GM19468 (cell line): ENCODE data around the gene NOP58.
"Not testable (repeated sequence)": the region's sequence is repeated elsewhere in the genome, so short reads cannot be mapped to it uniquely, and the experiment has no call there.

Experiments used
- ATAC-seq: cut with Tn5 transposase; IDR thresholded peaks from one replicate; pipeline ENCODE4 v1.9.1; 2021; ENCODE audit warnings: mild to moderate bottlenecking, moderate library complexity, moderate number of reproducible peaks; ENCODE audit not compliant: unreplicated experiment; ENCODE audit errors: extremely low read depth

The NOP58 gene

DNA sequence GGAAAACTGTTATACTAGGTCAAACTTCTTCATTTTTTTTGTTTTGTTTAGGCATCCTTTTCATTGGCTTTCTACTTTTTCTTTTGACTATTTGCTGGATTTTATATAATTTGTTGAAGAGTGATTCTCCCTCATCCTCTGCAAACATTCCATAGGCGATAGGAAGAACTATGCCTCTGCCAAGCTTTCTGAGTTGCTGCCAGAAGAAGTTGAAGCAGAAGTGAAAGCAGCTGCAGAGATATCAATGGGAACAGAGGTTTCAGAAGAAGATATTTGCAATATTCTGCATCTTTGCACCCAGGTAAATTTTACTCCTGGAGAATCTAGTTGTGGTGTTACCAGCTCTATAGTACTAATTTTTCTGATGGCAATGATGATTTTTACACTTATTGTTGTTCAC lies 25.4 kb downstream of the NOP58 start:
- ATAC-seq = no peak

GRCh38 chr2:202299712-202300111 lies 34.1 kb downstream of the NOP58 start:
- ATAC-seq = peak; percentile 84

- no peak for ATAC-seq
Measured at GRCh38 chr2:202306034-202306433, 40.5 kb downstream of the NOP58 start.

- no peak for ATAC-seq
Measured at GRCh38 chr2:202307690-202308089, 42.1 kb downstream of the NOP58 start.

DNA sequence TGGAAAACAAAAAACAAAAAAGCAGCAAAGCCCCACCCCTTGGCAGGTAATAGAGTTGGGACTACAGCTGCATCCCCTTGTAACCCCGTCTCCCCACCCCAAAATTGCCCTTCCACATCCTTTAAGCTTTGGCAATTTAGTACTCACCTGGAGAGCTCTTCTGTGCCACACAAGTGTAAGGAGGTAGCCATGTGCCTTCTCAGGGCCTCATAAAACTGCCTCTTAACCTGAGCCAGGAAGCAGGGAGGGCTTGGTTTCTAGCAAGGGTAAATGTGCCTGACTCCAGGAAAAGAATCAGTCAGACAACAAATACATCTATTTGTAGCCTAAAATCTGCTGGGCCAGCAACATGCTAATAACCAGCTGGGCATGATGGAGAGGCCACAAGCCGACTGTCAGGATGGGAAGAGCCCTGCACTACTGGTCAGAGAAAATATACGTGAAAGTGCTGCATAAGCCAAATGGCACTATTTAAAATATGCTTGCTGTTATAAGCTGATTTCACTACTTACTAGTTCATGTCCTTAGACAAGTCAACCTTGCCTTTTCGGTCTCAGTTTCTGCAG lies 46.3 kb downstream of the NOP58 start:
- ATAC-seq = no peak

DNA sequence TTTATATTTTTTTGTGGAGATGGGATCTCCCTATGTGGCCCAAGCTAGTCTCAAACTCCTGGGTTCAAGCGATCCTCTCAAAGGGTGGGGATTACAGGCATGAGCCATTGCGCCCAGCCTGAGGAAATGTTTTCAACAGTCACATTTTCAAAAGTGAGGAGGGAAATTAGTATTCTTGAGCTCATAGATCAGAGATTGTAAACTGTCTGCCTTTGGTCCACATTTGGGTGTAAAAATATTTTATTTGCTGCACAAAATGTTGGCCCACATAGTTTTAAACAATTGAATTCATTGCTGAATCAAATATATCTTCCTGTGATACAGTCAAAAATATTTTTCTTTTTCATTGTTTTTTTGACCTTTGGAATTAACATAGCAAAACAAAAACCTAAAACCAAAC lies 48.6 kb downstream of the NOP58 start:
- no peak for ATAC-seq

DNA sequence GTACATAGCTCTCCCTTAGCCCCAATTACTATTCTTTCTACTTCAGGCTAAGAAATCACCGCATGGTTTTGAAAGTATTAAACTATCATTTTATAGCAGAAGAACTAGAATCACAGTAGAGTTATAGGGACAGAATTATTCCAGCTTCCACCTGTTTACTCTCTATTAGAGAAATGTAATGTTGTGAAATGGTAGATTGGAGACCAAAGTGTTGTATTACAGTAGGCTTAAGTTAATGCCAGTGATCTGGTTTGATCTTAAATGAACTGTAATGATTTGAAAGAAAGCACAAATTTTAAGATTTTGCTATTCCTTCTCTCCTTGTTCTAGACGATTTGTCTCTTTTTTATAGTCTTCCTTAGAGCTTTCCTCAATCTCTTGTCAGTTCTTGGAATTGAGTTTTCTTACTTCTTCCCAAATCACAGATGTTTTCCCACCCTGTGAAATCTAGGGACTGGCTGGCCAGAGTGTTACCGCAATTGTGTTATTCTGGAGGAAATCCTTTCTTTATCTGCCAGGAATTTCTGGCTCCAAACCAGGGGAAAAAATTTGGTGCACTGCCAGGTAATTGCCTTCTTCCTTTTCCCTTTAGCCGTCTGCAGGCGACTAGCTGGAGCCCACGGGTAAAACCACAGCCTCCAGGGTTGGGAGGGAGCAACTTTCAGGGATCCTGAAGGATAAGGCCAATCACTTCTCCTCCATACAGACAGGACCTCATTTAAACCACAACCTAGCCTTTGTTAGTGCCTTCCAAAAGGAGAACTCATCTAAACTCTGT lies 51.7 kb downstream of the NOP58 start:
- ATAC-seq = no peak

DNA sequence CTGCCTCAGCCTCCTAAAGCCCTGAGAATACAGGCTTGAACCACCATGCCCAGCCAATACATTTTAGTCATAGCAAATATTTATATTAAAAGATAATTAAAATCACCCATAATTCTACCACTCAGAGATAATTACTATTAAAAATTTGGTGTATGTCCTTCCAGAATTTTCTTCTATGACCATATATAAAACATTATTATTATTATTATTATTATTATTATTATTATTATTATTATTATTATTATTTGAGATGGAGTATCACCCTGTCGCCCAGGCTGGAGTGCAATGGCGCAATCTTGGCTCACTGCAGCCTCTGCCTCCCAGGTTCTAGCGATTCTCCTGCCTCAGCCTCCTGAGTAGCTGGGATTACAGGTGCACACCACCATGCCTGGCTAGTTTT lies 54.8 kb downstream of the NOP58 start:
- not testable (repeated sequence) for ATAC-seq

DNA sequence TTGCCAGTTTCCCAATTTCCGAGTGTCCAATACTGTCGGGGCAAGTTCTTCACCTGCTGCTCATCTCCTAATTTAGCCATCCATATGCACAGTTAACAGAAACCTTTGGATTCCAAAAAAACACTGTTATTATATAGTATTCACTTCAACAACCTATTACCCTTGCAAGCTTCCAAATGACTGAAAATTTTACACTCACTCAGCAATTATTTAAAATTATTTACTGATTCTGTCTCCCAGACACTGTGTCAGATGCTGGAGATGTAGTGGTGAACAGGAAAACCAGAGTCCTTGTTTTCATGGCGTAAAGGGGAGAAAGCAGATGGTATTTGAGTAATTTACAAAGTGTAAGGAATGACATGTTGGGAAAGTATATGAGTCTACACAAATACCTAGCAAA lies 56.9 kb downstream of the NOP58 start:
- no peak for ATAC-seq

DNA sequence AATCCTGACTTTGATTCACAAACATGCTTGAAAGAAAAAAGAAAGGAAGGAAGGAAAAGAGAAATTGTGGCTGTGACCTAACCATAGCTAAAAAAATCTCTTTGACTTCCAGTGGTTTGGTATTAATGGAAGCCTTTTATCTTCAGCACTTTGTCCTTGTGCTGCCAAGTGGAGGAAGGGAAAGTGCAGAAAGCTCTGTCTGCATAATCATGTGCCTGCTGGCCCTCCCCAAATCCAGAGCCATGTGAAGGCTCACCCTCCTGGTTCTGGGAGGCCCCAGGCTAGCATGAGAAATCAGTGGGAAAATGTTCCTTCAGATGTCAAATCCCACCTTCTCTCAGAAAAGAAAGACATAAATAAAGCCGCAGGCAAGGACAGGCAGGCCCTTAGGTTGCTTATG lies 62.3 kb downstream of the NOP58 start:
- no peak for ATAC-seq

DNA sequence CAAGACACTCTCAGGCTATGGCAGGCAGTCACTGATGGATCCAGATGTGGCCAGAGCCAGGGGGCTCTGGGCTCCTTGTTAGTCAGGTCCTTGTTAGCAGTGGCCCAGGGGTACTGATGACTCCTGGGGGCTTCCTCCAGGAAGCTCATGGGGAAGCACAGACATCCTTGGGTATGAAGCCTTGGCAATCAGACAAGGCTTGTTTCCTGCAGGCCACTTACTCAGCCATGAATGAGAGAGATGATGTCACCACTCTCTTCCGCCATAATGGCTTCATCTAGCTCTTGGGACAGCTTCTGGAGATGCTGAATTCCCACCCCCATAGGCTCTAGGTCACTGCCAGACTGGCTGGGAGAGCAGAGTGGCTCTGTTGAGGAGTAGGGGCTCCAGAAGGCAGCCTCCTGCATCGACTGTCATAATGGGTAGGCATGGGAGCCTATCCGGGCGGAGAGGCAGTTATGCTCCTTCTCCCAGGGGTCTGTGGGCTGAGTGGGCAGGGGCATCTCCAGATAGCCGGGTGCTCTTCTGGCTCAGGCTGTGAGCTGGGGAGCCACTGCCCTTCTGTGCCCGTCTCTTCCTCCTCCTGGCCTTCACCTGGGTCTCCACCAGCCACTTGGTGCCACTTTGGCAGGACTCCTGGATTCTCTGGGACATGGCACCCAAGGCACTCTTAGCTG lies 70.4 kb downstream of the NOP58 start:
- ATAC-seq = no peak

DNA sequence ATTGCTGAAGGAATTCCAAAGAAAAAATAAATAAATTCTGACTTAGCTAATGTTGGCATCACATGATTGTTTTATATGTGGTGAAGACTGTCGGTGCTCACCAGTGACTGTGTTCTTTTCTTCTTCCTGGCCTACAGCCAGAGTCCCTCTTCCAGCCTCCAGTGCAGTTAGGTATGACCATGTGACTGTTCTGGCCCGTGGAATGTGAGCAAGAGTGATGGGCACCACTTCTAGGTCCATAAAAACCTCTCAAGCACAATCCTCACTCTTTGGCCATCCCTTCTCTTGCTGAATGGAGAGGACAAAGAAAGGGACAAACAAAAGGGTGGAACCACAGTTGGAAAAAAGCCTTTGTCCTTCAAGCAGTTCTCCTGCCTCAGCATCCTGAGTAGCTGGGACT lies 71.6 kb downstream of the NOP58 start:
- no peak for ATAC-seq

DNA sequence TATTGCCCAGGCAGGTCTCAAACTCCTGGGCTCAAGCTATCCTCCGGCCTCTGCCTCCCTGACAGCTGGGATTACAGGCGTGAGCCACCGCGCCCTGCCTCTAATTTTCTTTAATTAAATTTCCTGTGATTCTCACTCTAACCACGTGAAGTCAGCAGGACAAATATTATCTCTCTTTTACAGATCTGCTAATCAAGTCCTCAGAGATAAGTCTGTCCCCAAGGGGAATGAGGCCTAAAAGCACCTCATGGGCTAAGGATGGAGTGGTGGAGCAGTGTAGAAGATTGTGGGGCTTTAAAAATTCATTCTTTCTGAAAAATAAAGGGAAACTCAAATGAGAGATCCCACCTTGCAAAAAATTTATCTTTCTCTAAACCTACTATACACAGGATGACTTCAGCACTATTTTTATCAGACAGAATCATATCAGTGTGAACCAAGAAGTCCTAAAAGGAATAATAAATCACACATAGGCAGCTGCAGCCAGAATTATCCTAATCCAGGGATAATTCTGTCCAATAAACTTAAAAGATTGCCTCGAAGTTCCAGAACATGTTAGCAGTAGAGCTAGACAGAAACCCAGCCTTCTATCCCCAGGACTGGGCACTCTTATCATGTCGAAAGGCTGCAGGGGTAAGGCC lies 72.3 kb downstream of the NOP58 start:
- no peak for ATAC-seq

- ATAC-seq = no peak
Measured at GRCh38 chr2:202339071-202339870, 73.7 kb downstream of the NOP58 start.

GRCh38 chr2:202344178-202344577 lies 78.6 kb downstream of the NOP58 start:
- no peak for ATAC-seq

DNA sequence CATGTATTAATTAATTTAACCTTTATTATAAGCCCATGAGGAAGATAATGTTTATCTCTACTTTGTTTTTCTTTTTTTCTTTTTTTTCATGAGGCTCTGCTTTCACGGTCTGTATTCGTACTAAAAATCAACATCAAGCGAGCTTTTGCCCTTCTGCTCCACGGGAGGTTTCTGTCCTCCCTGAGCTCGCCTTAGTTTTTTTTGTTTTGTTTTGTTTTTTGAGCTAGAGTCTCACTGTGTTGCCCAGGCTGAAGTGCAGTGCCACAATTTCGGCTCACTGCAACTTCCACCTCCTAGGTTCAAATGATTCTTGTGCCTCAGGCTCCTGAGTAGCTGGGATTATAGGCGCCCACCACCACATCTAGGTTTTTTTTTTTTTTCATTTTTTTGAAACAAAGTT lies 80.6 kb downstream of the NOP58 start:
- no peak for ATAC-seq
